Upper lobe of right lung (tissue), 1 donor: Measurements from ENCODE around the gene HIPK2. TPM values are rescaled to one million over a fixed set of nuclear protein-coding genes. Genes with fewer than 3 reads are reported as not detected.

ENCODE experiments used
- ATAC-seq: fragments of 200-7000 bp; cut with Tn5 transposase; one replicate; pipeline ENCODE4 v1.9.1; 2020; ENCODE audit warnings: mild to moderate bottlenecking, moderate library complexity
- DNase-seq: peaks from one replicate; pipeline ENCODE4 v3.0.0-alpha.2; 2020
- H3K27ac ChIP-seq: fragments of 200-600 bp; one replicate; pipeline ENCODE4 v1.8.0; 2022
- H3K27me3 ChIP-seq: fragments of 200-600 bp; one replicate; pipeline ENCODE4 v1.8.0; 2022; ENCODE audit warnings: mild to moderate bottlenecking
- H3K36me3 ChIP-seq: fragments of 200-600 bp; one replicate; pipeline ENCODE4 v1.8.0; 2022
- H3K4me1 ChIP-seq: fragments of 200-600 bp; one replicate; pipeline ENCODE4 v1.8.0; 2022
- H3K4me3 ChIP-seq: fragments of 200-600 bp; one replicate; pipeline ENCODE4 v1.8.0; 2022; ENCODE audit warnings: mild to moderate bottlenecking
- H3K9me3 ChIP-seq: fragments of 200-600 bp; one replicate; pipeline ENCODE4 v1.8.0; 2022
- intact Hi-C: fragments of 100-400 bp; cut with DNase I; formaldehyde crosslinking; loops from one replicate; pipeline ENCODE4 v1.11.0; 2022
- total RNA-seq: library from RNA; stranded (reverse); fragmentation: NEBNext Ultra II Directional; extraction: Animal tissue kit (Norgen Biotek cat#: 25700); gene quantifications from one replicate; pipeline ENCODE4 v1.2.1, GENCODE V29; 2021
- TF ChIP-seq, protein P1 (sequence below): fragments of 200-600 bp; IDR thresholded peaks from one replicate; pipeline ENCODE4 v1.8.0; 2022; ENCODE audit warnings: antibody characterized with exemption
- donor health status: DM: no; HTN: yes; CAD: no; lungs with severe emphysema.

The HIPK2 gene
- total RNA-seq, 1 donor from 2014 or later, result 64.3 TPM

DNA sequence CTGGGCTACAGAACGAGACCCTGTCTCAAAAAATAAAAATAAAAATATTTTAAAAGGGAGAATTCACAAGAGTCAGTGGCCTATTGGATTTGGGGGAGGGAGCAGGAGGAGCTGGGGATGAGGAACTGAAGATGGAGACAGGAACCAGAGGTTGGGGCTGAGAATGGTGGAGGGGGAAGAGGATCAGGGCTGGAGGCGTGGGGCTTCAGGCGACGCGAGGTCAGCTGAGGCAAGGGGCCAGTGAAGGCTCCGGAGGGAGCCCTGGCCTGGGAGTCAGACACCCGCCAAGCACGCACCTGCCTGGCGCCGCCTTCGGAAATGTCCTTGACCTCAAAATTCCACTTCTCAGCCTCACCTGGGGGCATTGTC, 255.0 kb downstream of the HIPK2 start:
- DNase-seq (no peak), ATAC-seq (no peak)
- Histone ChIP-seq H3K4me1 (no peaks in the 10 kb centered on the region), H3K27me3 (peaks cover 25% of the 10 kb centered on the region), H3K27ac (no peak overlapping the region), H3K4me3 (no peak overlapping the region), H3K9me3 (no peaks in the 10 kb centered on the region), H3K36me3 (no peaks in the 10 kb centered on the region)
- TF ChIP-seq, protein P1, sequence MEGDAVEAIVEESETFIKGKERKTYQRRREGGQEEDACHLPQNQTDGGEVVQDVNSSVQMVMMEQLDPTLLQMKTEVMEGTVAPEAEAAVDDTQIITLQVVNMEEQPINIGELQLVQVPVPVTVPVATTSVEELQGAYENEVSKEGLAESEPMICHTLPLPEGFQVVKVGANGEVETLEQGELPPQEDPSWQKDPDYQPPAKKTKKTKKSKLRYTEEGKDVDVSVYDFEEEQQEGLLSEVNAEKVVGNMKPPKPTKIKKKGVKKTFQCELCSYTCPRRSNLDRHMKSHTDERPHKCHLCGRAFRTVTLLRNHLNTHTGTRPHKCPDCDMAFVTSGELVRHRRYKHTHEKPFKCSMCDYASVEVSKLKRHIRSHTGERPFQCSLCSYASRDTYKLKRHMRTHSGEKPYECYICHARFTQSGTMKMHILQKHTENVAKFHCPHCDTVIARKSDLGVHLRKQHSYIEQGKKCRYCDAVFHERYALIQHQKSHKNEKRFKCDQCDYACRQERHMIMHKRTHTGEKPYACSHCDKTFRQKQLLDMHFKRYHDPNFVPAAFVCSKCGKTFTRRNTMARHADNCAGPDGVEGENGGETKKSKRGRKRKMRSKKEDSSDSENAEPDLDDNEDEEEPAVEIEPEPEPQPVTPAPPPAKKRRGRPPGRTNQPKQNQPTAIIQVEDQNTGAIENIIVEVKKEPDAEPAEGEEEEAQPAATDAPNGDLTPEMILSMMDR, result no peak
- intact Hi-C loops, result no loop called here

DNA sequence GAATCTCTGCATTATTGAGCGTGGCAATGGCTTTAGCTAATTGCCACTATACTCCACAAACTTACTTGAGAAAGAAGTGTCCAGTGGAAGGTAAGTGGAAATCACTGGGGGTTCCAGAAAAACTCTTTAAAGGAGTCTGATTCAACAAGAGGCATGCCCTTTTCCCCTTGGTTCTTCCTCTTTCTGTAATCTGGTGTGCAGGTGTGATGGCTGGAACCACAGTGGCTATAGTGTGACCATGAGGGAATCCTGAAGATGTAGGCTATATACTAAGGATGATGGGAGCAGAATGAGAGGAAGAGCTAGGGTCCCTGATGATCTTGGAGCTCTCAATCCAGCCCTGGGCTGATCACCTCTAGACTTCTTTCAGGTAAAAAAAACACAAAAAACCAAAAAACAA, 256.4 kb downstream of the HIPK2 start:
- intact Hi-C loops, result no loop called here
- H3K9me3 ChIP-seq, result no peaks in the 10 kb centered on the region
- H3K27me3 ChIP-seq, result peaks cover 25% of the 10 kb centered on the region
- ATAC-seq, result no peak
- DNase-seq, result no peak
- H3K4me1 ChIP-seq, result no peaks in the 10 kb centered on the region
- TF ChIP-seq, protein P1, result no peak
- H3K27ac ChIP-seq, result no peak overlapping the region
- H3K4me3 ChIP-seq, result no peak overlapping the region
- H3K36me3 ChIP-seq, result no peaks in the 10 kb centered on the region

DNA sequence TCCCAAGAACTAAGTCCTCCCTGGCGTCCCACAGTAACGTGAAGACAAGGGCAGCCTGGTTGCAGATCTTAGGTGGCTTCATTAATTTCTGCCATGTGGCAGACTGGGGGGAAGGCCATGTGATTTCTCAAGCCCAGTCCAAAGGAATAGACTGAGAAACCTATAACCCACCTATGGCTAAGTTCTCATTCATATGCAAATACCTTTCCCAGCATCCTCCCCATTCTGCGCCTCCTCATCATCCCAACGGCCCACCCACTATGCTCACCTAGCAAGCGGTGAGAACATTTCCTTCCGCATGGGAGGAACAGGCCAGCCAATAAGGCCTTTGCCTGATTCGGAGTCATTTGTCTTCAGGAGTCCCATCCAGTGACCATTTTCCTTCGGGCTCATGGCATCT, 262.5 kb downstream of the HIPK2 start:
- Histone ChIP-seq H3K36me3 (no peaks in the 10 kb centered on the region), H3K27me3 (no peaks in the 10 kb centered on the region), H3K4me1 (no peaks in the 10 kb centered on the region), H3K27ac (no peak overlapping the region), H3K9me3 (no peaks in the 10 kb centered on the region), H3K4me3 (no peak overlapping the region)
- DNase-seq, result no peak
- no peak for ATAC-seq
- intact Hi-C loops, result no loop called here
- TF ChIP-seq, protein P1, result no peak

Other genes with a start within 250 kb of the HIPK2 start
- gene TBXAS1, start 51.3 kb upstream of the HIPK2 start, total RNA-seq, result 65.4 TPM